Neural cell (in vitro differentiated cells): ENCODE data around the gene PRMT2. TPM values are rescaled to one million over a fixed set of nuclear protein-coding genes. Genes with fewer than 3 reads are reported as not detected.

Source experiments
- H2AFZ ChIP-seq: fragments of 200-600, 300-800 bp; sonication (generic), shearing (Covaris generic); 2 replicates; pipeline ENCODE4 v1.6.0; 2014; ENCODE audit warnings: low read depth, mild to moderate bottlenecking, antibody characterized with exemption, low read length, moderate library complexity
- H3F3A ChIP-seq: fragments of 200-600 bp; shearing (Covaris generic); 2 replicates; pipeline ENCODE4 v1.6.1; 2016; ENCODE audit warnings: mild to moderate bottlenecking, moderate library complexity, mixed read lengths, antibody characterized with exemption, low read length; ENCODE audit not compliant: insufficient read depth, poor library complexity, severe bottlenecking
- H3K27ac ChIP-seq: fragments of 200-600, 300-800 bp; sonication (generic), shearing (Covaris generic); 2 replicates; pipeline ENCODE4 v1.5.1; 2014; ENCODE audit warnings: mild to moderate bottlenecking, low read length, moderate library complexity
- H3K27me3 ChIP-seq: fragments of 300-800, 200-600 bp; sonication (generic), shearing (Covaris generic); 2 replicates; pipeline ENCODE4 v1.6.0; 2014; ENCODE audit warnings: mild to moderate bottlenecking, low read depth, low read length, moderate library complexity; ENCODE audit not compliant: insufficient read depth
- H3K36me3 ChIP-seq: fragments of 300-800, 200-600 bp; sonication (generic), shearing (Covaris generic); 2 replicates; pipeline ENCODE4 v1.5.1; 2014; ENCODE audit warnings: mild to moderate bottlenecking, antibody characterized with exemption, low read length, moderate library complexity; ENCODE audit not compliant: insufficient read depth
- H3K4me2 ChIP-seq: fragments of 300-800, 200-600 bp; sonication (generic), shearing (Covaris generic); 2 replicates; pipeline ENCODE4 v1.6.0; 2014; ENCODE audit warnings: mild to moderate bottlenecking, low read length
- H3K4me3 ChIP-seq: fragments of 300-800, 200-600 bp; sonication (generic), shearing (Covaris generic); 2 replicates; pipeline ENCODE4 v1.5.1; 2014; ENCODE audit warnings: mild to moderate bottlenecking, low read length, moderate library complexity
- H3K79me2 ChIP-seq: fragments of 200-600 bp; shearing (Covaris generic); replicated peaks from 2 replicates; pipeline ENCODE4 v1.6.0; 2014; ENCODE audit warnings: mild to moderate bottlenecking, low read length, moderate library complexity; ENCODE audit not compliant: insufficient read depth
- H3K9ac ChIP-seq: fragments of 300-800, 200-600 bp; sonication (generic), shearing (Covaris generic); 2 replicates; pipeline ENCODE4 v1.6.1; 2016; ENCODE audit warnings: mild to moderate bottlenecking, low read length, mixed read lengths
- H3K9me2 ChIP-seq: fragments of 200-600 bp; shearing (Covaris generic); 2 replicates; pipeline ENCODE4 v1.6.1; 2016; ENCODE audit warnings: mild to moderate bottlenecking, low read length, mixed read lengths; ENCODE audit not compliant: insufficient read depth
- H3K9me3 ChIP-seq: fragments of 200-600, 300-800 bp; sonication (generic), shearing (Covaris generic); 2 replicates; pipeline ENCODE4 v1.6.1; 2016; ENCODE audit warnings: mild to moderate bottlenecking, mixed run types, low read length, moderate library complexity, mixed read lengths
- H4K20me1 ChIP-seq: fragments of 200-600 bp; shearing (Covaris generic); 2 replicates; pipeline ENCODE4 v1.6.1; 2016; ENCODE audit warnings: mild to moderate bottlenecking, mixed run types; ENCODE audit not compliant: insufficient read depth
- CTCF ChIP-seq: fragments of 450-650 bp; IDR thresholded peaks from 2 replicates; pipeline ENCODE4 v1.5.1; 2014; ENCODE audit warnings: antibody characterized with exemption, mild to moderate bottlenecking, moderate library complexity; ENCODE audit not compliant: poor library complexity, severe bottlenecking
- EP300 ChIP-seq: fragments of 450-650 bp; conservative IDR thresholded peaks from 2 replicates; pipeline ENCODE4 v1.6.1; 2014; ENCODE audit warnings: antibody characterized with exemption, mild to moderate bottlenecking, moderate library complexity; ENCODE audit not compliant: poor library complexity, severe bottlenecking
- EZH2 ChIP-seq: fragments of 200-600, 300-800 bp; shearing (Covaris generic), sonication (generic); IDR thresholded peaks from 2 replicates; pipeline ENCODE4 v1.6.1; 2014; ENCODE audit warnings: antibody characterized with exemption, low read length, borderline replicate concordance, mild to moderate bottlenecking; ENCODE audit not compliant: insufficient read depth, poor library complexity, severe bottlenecking
- MXI1 ChIP-seq: fragments of 450-650 bp; conservative IDR thresholded peaks from 2 replicates; pipeline ENCODE4 v1.6.1; 2014; ENCODE audit warnings: antibody characterized with exemption, mild to moderate bottlenecking; ENCODE audit not compliant: poor library complexity, severe bottlenecking
- POLR2AphosphoS5 ChIP-seq: IDR thresholded peaks from 2 replicates; pipeline ENCODE4 v1.6.1; 2012
- RAD21 ChIP-seq: fragments of 450-650 bp; conservative IDR thresholded peaks from 2 replicates; pipeline ENCODE4 v1.6.1; 2014; ENCODE audit warnings: antibody characterized with exemption, mild to moderate bottlenecking, moderate library complexity
- REST ChIP-seq: IDR thresholded peaks from 2 replicates; pipeline ENCODE4 v1.6.1; 2012; ENCODE audit warnings: borderline replicate concordance
- SMC3 ChIP-seq: fragments of 450-650 bp; conservative IDR thresholded peaks from 2 replicates; pipeline ENCODE4 v1.6.1; 2014; ENCODE audit warnings: antibody characterized with exemption, mild to moderate bottlenecking, moderate library complexity; ENCODE audit not compliant: poor library complexity
- TAF1 ChIP-seq: IDR thresholded peaks from 2 replicates; pipeline ENCODE4 v1.6.1; 2012; ENCODE audit warnings: low read depth
- polyA plus RNA-seq: library from polyadenylated mRNA; depleted of rRNA; stranded (reverse); fragments of >200 nt; gene quantifications from 2 replicates; pipeline ENCODE4 v1.2.3, GENCODE V29; 2014

PRMT2 gene
- polyA plus RNA-seq, 1 donor from 2014 or later = 313 TPM

- Histone ChIP-seq H3K27ac (no peak overlapping the region), H3K4me2 (no peak overlapping the region)
Observed at GRCh38 chr21:46626536-46626935, 8.9 kb upstream of the PRMT2 start.

DNA sequence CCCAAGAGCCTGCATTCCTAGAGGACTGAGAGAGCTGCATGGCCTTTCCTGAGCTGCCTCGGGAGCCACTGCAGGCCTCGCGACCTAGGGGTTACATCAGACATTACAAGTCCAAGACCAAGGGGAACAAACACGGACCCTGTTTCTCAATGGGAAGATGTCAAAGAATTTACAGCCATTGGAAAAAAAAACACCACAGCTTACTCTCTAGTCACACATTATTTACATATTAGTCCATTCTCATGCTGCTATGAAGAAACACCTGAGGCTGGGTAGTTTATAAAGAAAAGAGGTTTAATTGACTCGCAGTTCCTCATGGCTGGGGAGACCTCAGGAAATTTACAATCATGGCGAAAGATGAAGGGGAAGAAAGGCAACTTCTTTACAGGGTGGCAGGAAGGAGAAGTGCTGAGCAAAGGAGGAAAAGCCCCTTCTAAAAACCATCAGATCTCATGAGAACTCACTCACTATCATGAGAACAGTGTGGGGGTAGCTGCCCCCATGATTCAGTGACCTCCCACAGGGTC, 8.4 kb upstream of the PRMT2 start:
- Histone ChIP-seq H3K27me3 (no peaks in the 10 kb centered on the region), H3F3A (no peaks in the 10 kb centered on the region), H4K20me1 (no peaks in the 10 kb centered on the region), H2AFZ (no peak overlapping the region), H3K4me3 (no peak overlapping the region), H3K36me3 (no peaks in the 10 kb centered on the region), H3K9ac (no peak overlapping the region), H3K27ac (no peak overlapping the region), H3K9me2 (no peaks in the 10 kb centered on the region), H3K4me2 (no peak overlapping the region), H3K79me2 (no peaks in the 10 kb centered on the region), H3K9me3 (peaks cover 14% of the 10 kb centered on the region)
- TF ChIP-seq TAF1 (no peak), EZH2 (no peak), REST (no peak)

More at GRCh38 chr21:46626536-46626935, 8.9 kb upstream of the PRMT2 start:
- Histone ChIP-seq H4K20me1 (no peaks in the 10 kb centered on the region), H2AFZ (no peak overlapping the region), H3K9me3 (peaks cover 14% of the 10 kb centered on the region), H3K27me3 (no peaks in the 10 kb centered on the region), H3F3A (no peaks in the 10 kb centered on the region), H3K9ac (no peak overlapping the region), H3K4me3 (no peak overlapping the region), H3K79me2 (no peaks in the 10 kb centered on the region), H3K36me3 (no peaks in the 10 kb centered on the region), H3K9me2 (no peaks in the 10 kb centered on the region)
- TF ChIP-seq REST (no peak), EP300 (no peak), POLR2AphosphoS5 (no peak), RAD21 (no peak), TAF1 (no peak), MXI1 (no peak), CTCF (no peak), EZH2 (no peak), SMC3 (no peak)
